Astrocyte of the spinal cord (primary cell): ENCODE results near the gene SERINC5.

Experiments
- DNase-seq: peaks from one replicate; pipeline ENCODE4 v3.0.0; 2011; ENCODE audit warnings: low read depth, low spot score
- H3K4me3 ChIP-seq: 2 replicates; pipeline ENCODE4 v1.5.1; 2011; ENCODE audit warnings: low read depth, mild to moderate bottlenecking, low read length, moderate library complexity
- CTCF ChIP-seq: IDR thresholded peaks from 2 replicates; pipeline ENCODE4 v1.5.1; 2012; ENCODE audit warnings: low read depth, mild to moderate bottlenecking, low read length, inconsistent platforms
- in situ Hi-C: cut with HindIII; loops from 2 replicates; pipeline ENCODE4 v1.10.0; 2017; ENCODE audit warnings: low sequenced_read_pairs

SERINC5 gene

GRCh38 chr5:80223561-80223960 lies 32.3 kb downstream of the SERINC5 start:
- in situ Hi-C loops: no loop called here
- no peak overlapping the region for H3K4me3 ChIP-seq
- DNase-seq: no peak
- TF ChIP-seq CTCF: no peak

- no peak overlapping the region for H3K4me3 ChIP-seq
- no peak for DNase-seq
- no peak for TF ChIP-seq CTCF
- in situ Hi-C loops: no loop called here
Measured at GRCh38 chr5:80220245-80220897, 35.5 kb downstream of the SERINC5 start.

- no peak overlapping the region for H3K4me3 ChIP-seq
- no peak for DNase-seq
- TF ChIP-seq CTCF: no peak
- in situ Hi-C loops: no loop called here
Measured at GRCh38 chr5:80219391-80219790, 36.5 kb downstream of the SERINC5 start.

- TF ChIP-seq CTCF: no peak
- in situ Hi-C loops: no loop called here
- no peak for DNase-seq
- H3K4me3 ChIP-seq: no peak overlapping the region
Measured at GRCh38 chr5:80217667-80218066, 38.2 kb downstream of the SERINC5 start.

- no peak for TF ChIP-seq CTCF
- in situ Hi-C loops: no loop called here
- DNase-seq: no peak
- no peak overlapping the region for H3K4me3 ChIP-seq
Measured at GRCh38 chr5:80216753-80217596, 38.9 kb downstream of the SERINC5 start.

GRCh38 chr5:80216096-80216495 lies 39.8 kb downstream of the SERINC5 start:
- in situ Hi-C loops: no loop called here
- H3K4me3 ChIP-seq: no peak overlapping the region
- no peak for TF ChIP-seq CTCF
- DNase-seq: no peak
